Esophagus squamous epithelium (tissue), 5 donors: ENCODE results near the gene IL2RG. TPM values are rescaled to one million over a fixed set of nuclear protein-coding genes. Genes with fewer than 3 reads are reported as not detected.

ENCODE experiments used
- DNase-seq: peaks from one replicate; lab custom pipeline; 2025; lab: John Stamatoyannopoulos, UW
- H3K27ac ChIP-seq, 4 donors: fragments of 200-600 bp; sonication (generic); one replicate each; pipeline ENCODE4 v1.5.1; 2016 to 2019; ENCODE audit warnings: mild to moderate bottlenecking in 1 of 4
- H3K27me3 ChIP-seq, 4 donors: fragments of 200-600 bp; sonication (generic); 1 replicate in 3 of 4; 2 replicates in 1 of 4; pipeline versions ENCODE4 v1.5.1 to v1.6.0; 2017 to 2021; ENCODE audit warnings: antibody characterized with exemption in 1 of 4
- H3K36me3 ChIP-seq, 3 donors: fragments of 200-600 bp; sonication (generic); one replicate each; pipeline ENCODE4 v1.5.1; 2016 to 2019
- H3K4me1 ChIP-seq, 3 donors: fragments of 200-600 bp; sonication (generic); one replicate each; pipeline ENCODE4 v1.5.1; 2017 to 2019
- H3K4me3 ChIP-seq, 4 donors: fragments of 200-600 bp; sonication (generic); 1 replicate in 3 of 4; 2 replicates in 1 of 4; pipeline ENCODE4 v1.5.1; 2016 to 2019; ENCODE audit warnings: mild to moderate bottlenecking in 2 of 4, moderate library complexity in 1 of 4
- H3K9me3 ChIP-seq, 3 donors: fragments of 200-600 bp; sonication (generic); one replicate each; pipeline ENCODE4 v1.5.1; 2016 to 2019
- POLR2A ChIP-seq, 4 donors: fragments of 450-650 bp; IDR thresholded peaks; one replicate each; pipeline ENCODE4 v1.6.1; 2017; ENCODE audit warnings: antibody characterized with exemption in 4 of 4, mild to moderate bottlenecking in 4 of 4, moderate library complexity in 3 of 4
- WGBS, 2 donors: methylation state at CpG; one replicate each; pipeline ENCODE4 v1.1.5; 2018; 5-methylcytosine and 5-hydroxymethylcytosine counted together
- intact Hi-C: fragments of 100-400 bp; cut with DNase I; formaldehyde crosslinking; loops from one replicate; pipeline ENCODE4 v1.15.0; 2022
- total RNA-seq, 4 donors: library from RNA; depleted of rRNA; stranded (reverse); fragments of >200 nt; gene quantifications; one replicate each; pipeline ENCODE4 v1.1.0, GENCODE V29; 2016
- TF ChIP-seq, protein P1 (sequence below), 6 experiments: fragments of 450-650 bp in 4 of 6; fragments of 200-600 bp in 2 of 6; sonication (generic) in 2 of 6; IDR thresholded peaks; one replicate each; pipeline ENCODE4 v1.5.1; 2016 to 2019; ENCODE audit warnings: antibody characterized with exemption in 6 of 6, mild to moderate bottlenecking in 4 of 6, moderate library complexity in 4 of 6
- donor health status: DM: yes; HTN: yes; CAD: no.

The IL2RG gene
- total RNA-seq, 4 donors from 2014 or later, result 4.3 to 15.5 (median 8.8) TPM

DNA sequence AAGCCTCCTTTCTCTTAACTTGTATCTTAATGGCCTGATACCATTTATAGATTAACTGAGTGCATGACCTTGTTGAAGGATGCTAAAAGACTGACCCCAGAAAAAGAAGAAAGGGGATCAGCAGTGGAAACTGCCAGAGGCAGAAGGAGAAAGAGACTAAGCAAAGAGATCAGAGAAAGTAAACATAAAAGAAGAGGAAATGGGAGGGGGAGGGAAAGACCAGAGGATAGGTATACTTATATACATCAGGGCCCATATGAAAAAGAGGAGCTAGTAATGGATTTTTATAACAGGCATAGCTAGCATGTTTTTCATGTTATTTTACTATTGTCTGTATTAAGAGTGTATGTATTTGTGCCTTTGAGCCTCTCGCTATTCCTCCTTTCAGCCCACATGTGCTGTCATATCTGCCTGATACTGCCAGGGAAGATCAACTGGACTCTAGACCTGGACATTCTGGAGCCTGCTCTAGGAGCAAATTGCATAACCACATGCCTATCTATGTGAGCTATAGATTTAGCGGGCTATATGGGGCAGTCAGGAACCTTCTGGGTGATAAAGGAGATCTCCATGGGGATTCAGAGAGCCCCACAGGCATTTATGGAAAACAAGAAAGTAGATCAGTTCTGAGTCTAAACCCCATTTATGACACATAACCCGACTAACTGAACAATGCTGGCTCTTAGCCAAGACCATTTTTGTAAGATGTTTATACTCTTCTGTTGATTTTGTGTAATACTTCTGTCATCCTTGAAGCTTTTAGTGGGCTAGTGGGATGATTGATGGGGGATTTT, 29.9 kb downstream of the IL2RG start:
- TF ChIP-seq, protein P1, sequence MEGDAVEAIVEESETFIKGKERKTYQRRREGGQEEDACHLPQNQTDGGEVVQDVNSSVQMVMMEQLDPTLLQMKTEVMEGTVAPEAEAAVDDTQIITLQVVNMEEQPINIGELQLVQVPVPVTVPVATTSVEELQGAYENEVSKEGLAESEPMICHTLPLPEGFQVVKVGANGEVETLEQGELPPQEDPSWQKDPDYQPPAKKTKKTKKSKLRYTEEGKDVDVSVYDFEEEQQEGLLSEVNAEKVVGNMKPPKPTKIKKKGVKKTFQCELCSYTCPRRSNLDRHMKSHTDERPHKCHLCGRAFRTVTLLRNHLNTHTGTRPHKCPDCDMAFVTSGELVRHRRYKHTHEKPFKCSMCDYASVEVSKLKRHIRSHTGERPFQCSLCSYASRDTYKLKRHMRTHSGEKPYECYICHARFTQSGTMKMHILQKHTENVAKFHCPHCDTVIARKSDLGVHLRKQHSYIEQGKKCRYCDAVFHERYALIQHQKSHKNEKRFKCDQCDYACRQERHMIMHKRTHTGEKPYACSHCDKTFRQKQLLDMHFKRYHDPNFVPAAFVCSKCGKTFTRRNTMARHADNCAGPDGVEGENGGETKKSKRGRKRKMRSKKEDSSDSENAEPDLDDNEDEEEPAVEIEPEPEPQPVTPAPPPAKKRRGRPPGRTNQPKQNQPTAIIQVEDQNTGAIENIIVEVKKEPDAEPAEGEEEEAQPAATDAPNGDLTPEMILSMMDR (IDR thresholded peaks at IDR 0.05), result no peak
- no peak for TF ChIP-seq POLR2A (IDR thresholded peaks at IDR 0.05)
- no peak for DNase-seq

DNA sequence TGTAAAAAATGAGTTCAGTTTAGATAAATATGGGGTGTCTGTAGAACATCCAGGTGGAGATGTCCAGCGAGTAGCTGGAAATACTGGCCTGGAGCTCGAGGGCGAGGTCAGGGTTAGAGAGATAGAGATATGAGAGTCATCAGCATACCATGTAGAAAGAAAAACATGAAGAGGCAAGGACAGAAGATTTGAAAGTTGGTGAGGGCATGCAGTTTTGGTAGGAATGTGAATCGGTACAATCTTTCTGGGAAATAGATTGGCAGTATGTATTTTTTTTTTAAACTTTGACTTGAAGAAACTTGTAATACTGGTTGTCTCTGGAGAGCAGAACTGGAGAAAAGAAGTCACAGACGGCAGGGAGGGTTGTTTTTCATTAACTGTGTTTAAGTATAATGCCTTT, 40.8 kb downstream of the IL2RG start:
- WGBS, 2 donors, result 46 to 59% methylated on average over 5 of the region's 5 CpGs
- intact Hi-C loops, result no loop called here
- Histone ChIP-seq H3K4me3 (no peak overlapping the region), H3K27me3 (peaks cover 0 to 2% (median 0%) of the 10 kb centered on the region in 4 donors), H3K36me3 (no peaks in the 10 kb centered on the region), H3K9me3 (no peaks in the 10 kb centered on the region), H3K27ac (peak overlapping the region in 1 of 4 donors; percentile 9), H3K4me1 (peaks cover 0 to 25% (median 6%) of the 10 kb centered on the region in 3 donors)
- TF ChIP-seq, protein P1 (IDR thresholded peaks at IDR 0.05), result no peak
- TF ChIP-seq POLR2A (IDR thresholded peaks at IDR 0.05), result no peak
- DNase-seq, result no peak

More for the DNA sequence above, 29.9 kb downstream of the IL2RG start:
- H3K36me3 ChIP-seq, result no peaks in the 10 kb centered on the region
- no peak overlapping the region for H3K4me3 ChIP-seq
- intact Hi-C loops, result no loop called here
- H3K27ac ChIP-seq, result no peak overlapping the region
- H3K4me1 ChIP-seq, result no peaks in the 10 kb centered on the region
- 24 to 55% methylated on average over 2 to 3 of the region's 3 CpGs for WGBS, 2 donors
- H3K27me3 ChIP-seq, result no peaks in the 10 kb centered on the region
- H3K9me3 ChIP-seq, result no peaks in the 10 kb centered on the region

DNA sequence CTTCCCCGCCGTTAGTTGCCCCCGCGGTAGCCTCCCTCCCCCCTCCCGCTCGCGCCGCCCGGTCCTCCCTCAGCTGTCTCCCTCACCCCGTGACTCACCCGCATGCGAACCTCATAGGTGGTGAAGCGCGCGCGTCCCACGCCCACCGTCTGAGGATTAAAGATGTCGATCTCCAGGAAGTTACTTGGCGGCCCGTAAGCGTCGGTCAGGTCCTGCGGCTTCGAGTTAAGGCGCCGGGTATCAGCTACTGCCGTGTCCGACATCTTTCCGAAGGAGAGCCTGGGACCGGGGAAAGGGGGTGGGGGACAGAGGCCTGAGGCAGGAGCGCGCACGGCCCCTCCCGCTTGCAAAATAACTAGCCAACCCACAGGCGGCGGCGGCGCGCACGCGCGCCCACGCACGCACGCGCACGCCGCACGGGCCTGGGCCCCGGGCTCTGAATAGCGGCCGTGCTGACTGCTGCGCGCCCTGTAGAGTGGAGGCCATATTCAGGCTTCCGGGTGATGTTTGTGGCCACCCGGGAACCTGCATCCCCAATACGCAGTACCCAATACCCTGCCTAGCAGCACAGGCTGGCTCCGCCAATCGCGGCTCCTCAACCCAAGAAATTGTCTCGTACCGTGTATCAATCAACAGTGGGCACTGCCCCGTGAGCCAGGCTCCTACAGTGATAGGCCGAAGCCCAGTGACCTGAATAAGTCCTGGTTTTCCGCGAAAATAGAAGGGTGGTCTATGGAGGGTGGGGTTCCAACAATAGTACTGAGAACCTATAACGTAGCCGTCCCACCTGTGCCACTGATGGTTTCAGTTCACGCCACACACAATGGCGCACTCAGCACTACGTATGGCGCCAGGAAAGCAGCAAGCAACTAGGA, 43.1 kb downstream of the IL2RG start, which contains the start of gene SNX12:
TSS of gene SNX12 (minus strand) at position 291 of the 875 bp plus-strand sequence. CDS start at position 263, 28 bp downstream.
- Histone ChIP-seq H3K27me3 (peaks cover 0 to 2% (median 0%) of the 10 kb centered on the region in 4 donors), H3K36me3 (no peaks in the 10 kb centered on the region), H3K4me1 (peaks cover 0 to 25% (median 6%) of the 10 kb centered on the region in 3 donors), H3K27ac (peak within 1 kb of the TSS; percentile 82 to 92 (median 92)), H3K4me3 (peak within 1 kb of the TSS; percentile 47 to 79 (median 64)), H3K9me3 (no peaks in the 10 kb centered on the region)
- intact Hi-C loops, result no loop called here
- TF ChIP-seq, protein P1 (IDR thresholded peaks at IDR 0.05), result peak in 4 of 6 experiments; percentile 35 to 75 (median 71)
- peak in 1 of 4 donors; percentile 58 for TF ChIP-seq POLR2A (IDR thresholded peaks at IDR 0.05)
- 0 to 55% methylated on average over 2 to 17 of the region's 73 CpGs for WGBS, 2 donors
- DNase-seq, result peak; percentile 58

DNA sequence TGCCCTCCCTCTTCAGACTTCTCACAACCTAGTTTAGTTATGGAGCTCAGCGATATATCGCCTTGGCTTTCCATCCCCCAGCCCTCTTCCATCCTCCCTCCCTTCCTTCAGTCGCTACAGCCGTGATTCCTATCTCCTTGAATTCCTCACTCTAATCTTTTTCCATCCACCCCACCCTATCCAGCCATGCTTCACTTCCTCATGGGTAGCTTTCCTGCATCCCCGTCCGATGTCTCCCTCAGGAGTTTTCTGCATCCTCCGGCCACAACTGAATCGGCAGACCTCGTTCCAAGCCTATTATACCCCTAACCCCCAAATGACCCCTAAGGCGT, 43.7 kb downstream of the IL2RG start:
- 0 to 31% methylated on average over 9 to 10 of the region's 10 CpGs for WGBS, 2 donors
- H3K27me3 ChIP-seq, result peaks cover 0 to 2% (median 0%) of the 10 kb centered on the region in 4 donors
- TF ChIP-seq, protein P1 (IDR thresholded peaks at IDR 0.05), result no peak
- no peak for TF ChIP-seq POLR2A (IDR thresholded peaks at IDR 0.05)

More for the DNA sequence above, 43.7 kb downstream of the IL2RG start:
- Histone ChIP-seq H3K4me1 (peaks cover 0 to 25% (median 6%) of the 10 kb centered on the region in 3 donors), H3K4me3 (peak overlapping the region; percentile 47 to 79 (median 64)), H3K36me3 (peaks cover 0 to 4% (median 0%) of the 10 kb centered on the region in 3 donors), H3K27ac (peak overlapping the region; percentile 82 to 92 (median 92)), H3K9me3 (no peaks in the 10 kb centered on the region)
- intact Hi-C loops, result no loop called here
- no peak for DNase-seq
